Lung (tissue), 12 donors: ENCODE results near the gene TCF15. TPM values are rescaled to one million over a fixed set of nuclear protein-coding genes. Genes with fewer than 3 reads are reported as not detected.

Experiments used
- ATAC-seq: fragments of 200-7000 bp; cut with Tn5 transposase; one replicate; pipeline ENCODE4 v1.9.1; 2020; ENCODE audit warnings: moderate number of reproducible peaks; ENCODE audit not compliant: insufficient read depth, low FRiP score
- DNase-seq, 3 donors: peaks; one replicate each; pipeline ENCODE4 v3.0.0-alpha.2; 2013 to 2017
- H3K27ac ChIP-seq, 2 donors: one replicate each; pipeline ENCODE4 v1.5.1; 2013; ENCODE audit warnings: mild to moderate bottlenecking in 2 of 2, moderate library complexity in 2 of 2, control low read depth in 1 of 2, inconsistent platforms in 1 of 2, low read depth in 1 of 2, low read length in 1 of 2
- H3K27me3 ChIP-seq, 3 donors: one replicate each; pipeline ENCODE4 v1.5.1; 2013; ENCODE audit warnings: low read length in 2 of 3; ENCODE audit not compliant: control insufficient read depth in 3 of 3, insufficient read depth in 3 of 3
- H3K36me3 ChIP-seq, 4 donors: one replicate each; pipeline ENCODE4 v1.5.1; 2013; ENCODE audit warnings: low read length in 4 of 4, mild to moderate bottlenecking in 1 of 4, moderate library complexity in 1 of 4; ENCODE audit not compliant: control insufficient read depth in 4 of 4, insufficient read depth in 4 of 4
- H3K4me1 ChIP-seq, 5 donors: one replicate each; pipeline ENCODE4 v1.5.1; 2013; ENCODE audit warnings: low read length in 5 of 5, mild to moderate bottlenecking in 2 of 5, moderate library complexity in 1 of 5; ENCODE audit not compliant: control insufficient read depth in 5 of 5, insufficient read depth in 5 of 5
- H3K4me3 ChIP-seq: one replicate; pipeline ENCODE4 v1.5.1; 2013; ENCODE audit warnings: mild to moderate bottlenecking, control low read depth, moderate library complexity
- H3K9ac ChIP-seq, 2 donors: one replicate each; pipeline ENCODE4 v1.5.1; 2013; ENCODE audit warnings: low read length in 2 of 2, control low read depth in 1 of 2; ENCODE audit not compliant: insufficient read depth in 1 of 2
- H3K9me3 ChIP-seq, 4 donors: one replicate each; pipeline ENCODE4 v1.5.1; 2013; ENCODE audit warnings: low read length in 3 of 4, mild to moderate bottlenecking in 1 of 4, moderate library complexity in 1 of 4; ENCODE audit not compliant: control insufficient read depth in 4 of 4, insufficient read depth in 3 of 4
- WGBS, 2 donors: extraction: QIAGEN DNeasy Blood & Tissue Kit; methylation state at CpG; one replicate each; pipeline ENCODE4 v1.1.7; 2013; 5-methylcytosine and 5-hydroxymethylcytosine counted together
- polyA plus RNA-seq, 2 donors: library from polyadenylated mRNA; stranded (reverse); fragments of 200-250 nt; gene quantifications; one replicate each; pipeline ENCODE4 v1.2.1, GENCODE V29; 2013
- total RNA-seq, 2 donors: library from RNA; depleted of rRNA in 1 of 2; stranded (reverse); fragments of >200 nt in 1 of 2; gene quantifications; one replicate each; pipeline ENCODE4 v1.2.1, GENCODE V29; 2014 to 2021
- TF ChIP-seq, protein P1 (sequence below): IDR thresholded peaks from 2 replicates; pipeline ENCODE4 v1.5.1; 2012; ENCODE audit warnings: mild to moderate bottlenecking; ENCODE audit errors: control extremely low read depth, extremely low read depth
- donor health status: control.
- donor health status: control.
- donor health status: Bipolar disorder and iron deficiency.
- donor health status: healthy.
- donor health status: DM: yes; HTN: yes; CAD: no.

Gene TCF15
- total and polyA plus RNA-seq, 4 donors, result 0.28 to 0.82 (median 0.40) TPM; not detected in 1

DNA sequence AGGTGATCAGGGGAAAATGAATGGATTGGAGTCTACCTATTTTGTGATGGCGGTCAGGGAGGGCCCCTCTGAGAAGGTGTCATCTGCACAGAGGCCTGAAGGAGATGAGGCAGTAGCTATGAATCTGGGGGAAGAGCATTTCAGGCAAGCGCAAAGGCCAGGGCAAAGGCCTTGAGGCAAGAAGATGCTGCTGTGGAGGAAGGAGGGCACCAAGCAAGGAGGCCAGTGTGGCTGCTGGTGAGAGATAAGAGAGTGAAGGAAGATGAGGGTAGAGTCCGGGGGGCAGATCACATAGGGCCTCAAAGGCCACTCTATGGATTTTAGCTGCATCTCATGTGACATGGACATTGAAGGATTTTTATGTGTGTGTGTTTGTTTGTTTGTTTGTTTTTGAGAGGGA, 45.9 kb downstream of the TCF15 start:
- Histone ChIP-seq H3K9ac (no peak overlapping the region), H3K27ac (no peak overlapping the region), H3K27me3 (peaks cover 0 to 15% (median 8%) of the 10 kb centered on the region in 3 donors), H3K4me1 (peaks cover 0 to 5% (median 0%) of the 10 kb centered on the region in 5 donors), H3K36me3 (no peaks in the 10 kb centered on the region), H3K4me3 (no peak overlapping the region), H3K9me3 (no peaks in the 10 kb centered on the region)
- ATAC-seq (no peak), DNase-seq (no peak)
- TF ChIP-seq, protein P1, sequence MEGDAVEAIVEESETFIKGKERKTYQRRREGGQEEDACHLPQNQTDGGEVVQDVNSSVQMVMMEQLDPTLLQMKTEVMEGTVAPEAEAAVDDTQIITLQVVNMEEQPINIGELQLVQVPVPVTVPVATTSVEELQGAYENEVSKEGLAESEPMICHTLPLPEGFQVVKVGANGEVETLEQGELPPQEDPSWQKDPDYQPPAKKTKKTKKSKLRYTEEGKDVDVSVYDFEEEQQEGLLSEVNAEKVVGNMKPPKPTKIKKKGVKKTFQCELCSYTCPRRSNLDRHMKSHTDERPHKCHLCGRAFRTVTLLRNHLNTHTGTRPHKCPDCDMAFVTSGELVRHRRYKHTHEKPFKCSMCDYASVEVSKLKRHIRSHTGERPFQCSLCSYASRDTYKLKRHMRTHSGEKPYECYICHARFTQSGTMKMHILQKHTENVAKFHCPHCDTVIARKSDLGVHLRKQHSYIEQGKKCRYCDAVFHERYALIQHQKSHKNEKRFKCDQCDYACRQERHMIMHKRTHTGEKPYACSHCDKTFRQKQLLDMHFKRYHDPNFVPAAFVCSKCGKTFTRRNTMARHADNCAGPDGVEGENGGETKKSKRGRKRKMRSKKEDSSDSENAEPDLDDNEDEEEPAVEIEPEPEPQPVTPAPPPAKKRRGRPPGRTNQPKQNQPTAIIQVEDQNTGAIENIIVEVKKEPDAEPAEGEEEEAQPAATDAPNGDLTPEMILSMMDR, result no peak
- WGBS, 2 donors, result 97 to 98% methylated on average over 3 of the region's 3 CpGs

DNA sequence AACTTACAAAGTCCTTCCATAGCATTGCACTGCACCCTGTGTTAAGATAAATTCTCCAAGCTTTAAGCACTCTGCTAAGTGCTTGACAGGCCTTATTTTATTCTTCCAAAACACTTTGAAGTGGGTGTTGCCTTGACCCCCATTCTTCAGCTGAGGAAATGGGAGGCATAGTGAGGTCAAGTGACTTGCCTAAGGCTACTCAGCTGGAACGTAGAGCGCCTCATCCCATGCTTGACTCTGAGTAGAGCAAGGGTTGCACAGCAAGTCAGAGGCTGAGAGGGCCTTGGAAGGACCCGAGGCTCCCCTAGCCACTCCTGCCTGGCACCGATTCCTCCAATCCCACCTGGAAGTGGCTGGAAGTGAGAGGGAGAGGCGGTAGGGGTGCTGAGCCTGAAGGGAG, 46.9 kb downstream of the TCF15 start:
- Histone ChIP-seq H3K27me3 (peaks cover 0 to 13% (median 8%) of the 10 kb centered on the region in 3 donors), H3K36me3 (no peaks in the 10 kb centered on the region), H3K9ac (no peak overlapping the region), H3K27ac (no peak overlapping the region), H3K9me3 (no peaks in the 10 kb centered on the region), H3K4me1 (peaks cover 0 to 3% (median 0%) of the 10 kb centered on the region in 5 donors), H3K4me3 (no peak overlapping the region)
- TF ChIP-seq, protein P1, result no peak
- DNase-seq, result no peak
- no peak for ATAC-seq
- 75 to 86% methylated on average over 5 of the region's 5 CpGs for WGBS, 2 donors

DNA sequence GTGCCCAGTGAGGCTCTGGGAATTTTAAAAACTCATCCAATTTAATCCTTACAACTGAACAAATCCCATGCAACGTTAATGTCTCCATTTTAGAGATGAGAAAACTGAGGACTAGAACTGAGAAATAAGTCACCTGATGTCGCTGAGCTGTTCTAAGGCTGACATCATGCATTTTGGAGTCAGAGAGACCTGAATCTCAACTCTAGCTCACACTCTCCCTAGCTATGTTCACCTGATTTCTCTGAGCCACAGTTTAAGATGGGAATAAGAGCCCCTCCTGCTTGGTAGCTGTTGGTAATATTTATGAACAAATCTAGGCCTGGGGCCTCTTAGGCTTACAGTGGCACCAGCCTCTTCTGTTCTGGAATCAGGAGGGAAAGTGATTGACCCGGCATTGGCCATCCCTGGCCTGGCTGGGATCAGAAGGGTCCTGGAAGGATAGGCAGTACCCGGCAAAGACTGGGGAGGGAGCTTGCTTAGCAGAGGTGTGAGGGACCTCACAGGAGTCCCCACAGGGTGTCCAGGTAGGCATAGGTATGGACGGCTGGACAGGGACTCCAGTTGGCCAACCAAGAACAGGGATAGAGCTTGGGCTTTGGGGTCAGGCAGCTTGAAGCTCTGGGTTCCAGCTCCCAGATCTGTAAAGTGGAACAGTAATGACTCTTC, 47.7 kb downstream of the TCF15 start:
- TF ChIP-seq, protein P1, result no peak
- no peak overlapping the region for H3K27ac ChIP-seq
- no peak for ATAC-seq
- H3K4me3 ChIP-seq, result no peak overlapping the region
- peaks cover 0 to 9% (median 6%) of the 10 kb centered on the region in 3 donors for H3K27me3 ChIP-seq
- 78 to 84% methylated on average over 5 of the region's 5 CpGs for WGBS, 2 donors
- no peaks in the 10 kb centered on the region for H3K36me3 ChIP-seq
- H3K9me3 ChIP-seq, result no peaks in the 10 kb centered on the region
- no peak overlapping the region for H3K9ac ChIP-seq
- H3K4me1 ChIP-seq, result no peaks in the 10 kb centered on the region
- no peak for DNase-seq
